CD4-positive, alpha-beta T cell treated with Interleukin-15 for 4 hours (primary cell): ENCODE measurements around the gene THBS2.
A peak's percentile ranks its signal among the peaks of the same experiment; 100 is the strongest.
"Not testable (repeated sequence)": the region's sequence is repeated elsewhere in the genome, so short reads cannot be mapped to it uniquely, and the experiment has no call there.

Experiments
- DNase-seq: peaks from one replicate; pipeline ENCODE4 v3.0.0-alpha.2; 2020; ENCODE audit warnings: low spot score

THBS2 gene

DNA sequence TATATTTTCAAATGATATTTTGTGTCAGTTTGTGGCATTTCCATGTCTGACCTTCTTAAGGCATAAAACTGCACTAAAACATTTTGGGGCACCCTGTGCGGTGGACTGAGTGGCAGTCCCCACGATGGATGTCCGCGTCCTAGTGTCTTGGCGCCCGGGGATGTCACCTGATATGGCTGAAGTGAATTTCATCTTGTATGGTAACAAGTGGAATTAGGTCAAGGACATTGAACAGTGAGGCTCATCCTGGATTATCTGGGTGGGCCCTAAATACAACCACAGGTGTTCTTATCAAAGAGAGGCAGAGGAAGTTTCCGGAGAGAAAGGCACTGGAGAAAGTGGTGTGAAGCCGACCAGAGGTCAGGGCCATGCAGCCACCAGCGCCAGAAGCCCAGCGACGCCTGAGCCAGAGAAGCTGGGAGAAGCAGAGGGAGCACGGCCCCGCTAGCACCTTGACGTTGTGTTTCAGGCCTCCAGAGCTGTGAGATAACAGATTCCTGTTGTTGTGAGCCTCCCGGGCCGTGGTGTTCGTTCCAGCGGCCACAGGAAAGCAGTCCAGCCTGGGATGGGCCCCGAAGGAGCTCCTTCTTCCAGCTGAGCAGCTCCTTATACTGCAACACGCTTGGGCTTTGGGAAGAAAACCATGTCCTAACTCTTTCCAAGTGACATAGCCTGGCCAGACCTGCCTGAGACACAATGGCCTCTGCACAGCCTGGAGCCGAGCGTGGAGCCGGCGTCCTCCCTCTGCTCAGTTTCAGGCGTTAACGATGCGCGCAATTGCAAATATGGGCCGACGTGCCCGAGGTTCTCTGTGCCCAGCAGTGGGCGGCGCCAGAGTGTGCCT is 22.5 kb downstream of the THBS2 start:
- no peak for DNase-seq

DNA sequence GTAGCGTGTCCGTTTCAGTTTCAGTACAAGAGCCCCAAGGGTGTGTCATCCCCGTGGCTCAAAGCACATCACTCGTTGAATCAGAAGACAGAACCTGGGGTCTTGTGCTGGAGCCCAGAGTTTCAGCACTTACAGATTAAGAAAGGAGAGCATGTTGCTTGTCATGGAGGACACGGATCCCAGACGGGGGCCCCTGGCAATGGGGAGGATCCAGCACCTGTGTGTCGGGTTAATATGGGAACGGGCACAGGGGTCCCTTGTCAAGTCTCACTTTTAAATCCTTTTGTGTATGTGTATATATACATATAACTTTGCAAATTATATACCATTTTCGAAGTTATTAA is 23.4 kb downstream of the THBS2 start:
- DNase-seq = no peak

DNA sequence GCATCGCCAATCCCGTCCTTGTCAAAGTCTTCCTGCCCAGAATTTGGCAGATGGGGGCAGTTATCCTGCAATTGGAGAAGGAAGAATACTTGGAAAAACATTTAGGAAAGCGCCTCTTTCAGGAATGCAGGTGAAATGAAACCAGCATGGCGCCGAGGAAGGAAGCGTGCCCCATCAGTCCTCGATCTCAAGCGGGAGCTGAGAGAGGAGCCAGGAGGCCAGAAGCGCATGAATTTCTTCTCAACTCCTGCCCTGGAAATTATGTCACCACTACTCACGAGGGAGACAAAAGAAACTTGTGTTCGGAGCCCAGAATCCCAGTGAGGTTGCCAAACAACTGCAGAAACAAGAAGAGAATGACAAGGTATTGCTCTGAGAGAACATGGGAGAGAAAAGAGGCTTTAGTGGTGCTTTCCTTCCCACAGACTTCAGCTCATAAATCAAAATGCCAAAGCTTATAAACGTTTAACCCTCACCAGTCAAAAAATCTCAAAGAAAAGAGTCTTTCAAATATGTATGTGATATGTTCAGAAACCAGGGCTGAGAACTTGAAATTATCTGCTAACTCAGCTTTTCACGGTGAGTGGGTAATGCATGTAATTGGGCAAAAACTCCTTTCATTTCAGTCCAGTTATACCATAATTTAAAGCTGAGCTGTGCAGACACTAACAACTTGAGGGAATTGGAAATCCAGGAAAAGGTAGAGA is 23.9 kb downstream of the THBS2 start:
- DNase-seq = no peak

DNA sequence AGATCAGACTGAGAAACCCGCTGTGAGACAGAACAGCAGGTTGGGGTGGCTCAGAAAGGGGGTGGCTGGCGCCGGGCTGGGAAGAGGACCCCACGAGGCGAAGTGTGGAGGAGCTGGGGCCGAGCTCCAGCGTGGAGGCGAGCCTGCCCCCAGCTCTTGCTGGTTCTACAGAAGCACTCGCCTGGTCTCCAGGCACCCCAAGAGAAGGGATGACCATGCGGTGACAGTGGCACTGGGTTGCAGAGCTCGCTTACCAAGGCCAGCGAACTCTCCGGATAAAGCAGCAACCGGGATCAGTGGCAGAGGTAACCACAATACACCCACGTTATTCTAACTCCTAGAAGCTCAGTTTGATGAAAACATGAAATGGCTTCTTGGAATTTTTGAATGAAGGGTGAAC is 26.5 kb downstream of the THBS2 start:
- DNase-seq = no peak

DNA sequence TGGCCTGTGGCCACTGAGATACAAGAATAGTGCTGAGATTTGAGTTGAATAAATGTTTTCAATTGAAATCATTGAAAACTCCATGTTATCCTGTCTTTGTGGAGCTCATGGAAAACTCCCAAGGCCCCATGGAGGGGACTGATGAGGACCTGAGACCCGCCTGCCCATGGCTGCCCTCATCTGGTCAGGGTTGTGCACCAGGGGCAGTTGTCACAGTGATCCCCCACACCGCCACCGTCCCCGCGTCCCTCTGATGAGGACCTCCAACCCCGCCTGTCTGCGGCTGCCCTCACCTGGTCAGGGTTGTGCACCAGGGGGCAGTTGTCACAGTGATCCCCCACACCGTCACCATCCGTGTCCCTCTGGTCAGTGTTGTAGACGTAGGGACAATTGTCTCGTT is 27.8 kb downstream of the THBS2 start:
- no peak for DNase-seq

DNA sequence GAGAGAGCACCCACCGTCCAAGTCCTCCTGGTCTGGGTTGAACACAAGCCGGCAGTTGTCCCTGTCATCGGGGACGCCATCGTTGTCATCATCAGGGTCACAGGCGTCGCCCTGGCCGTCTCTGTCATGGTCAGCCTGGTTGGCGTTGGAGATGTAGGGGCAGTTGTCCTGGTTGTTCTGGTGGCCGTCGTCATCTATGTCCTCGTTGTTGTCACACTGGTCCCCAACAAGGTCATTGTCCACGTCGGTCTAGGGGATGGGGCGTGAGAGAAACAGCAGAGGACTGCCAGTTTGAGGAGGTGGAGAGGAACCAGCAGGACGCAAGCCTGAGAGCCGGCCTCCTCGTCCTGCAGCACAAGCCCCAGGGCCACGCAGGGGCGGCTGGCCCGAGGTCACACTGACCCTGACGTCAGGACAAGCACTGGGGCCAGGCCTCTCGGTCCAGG is 28.5 kb downstream of the THBS2 start:
- no peak for DNase-seq

DNA sequence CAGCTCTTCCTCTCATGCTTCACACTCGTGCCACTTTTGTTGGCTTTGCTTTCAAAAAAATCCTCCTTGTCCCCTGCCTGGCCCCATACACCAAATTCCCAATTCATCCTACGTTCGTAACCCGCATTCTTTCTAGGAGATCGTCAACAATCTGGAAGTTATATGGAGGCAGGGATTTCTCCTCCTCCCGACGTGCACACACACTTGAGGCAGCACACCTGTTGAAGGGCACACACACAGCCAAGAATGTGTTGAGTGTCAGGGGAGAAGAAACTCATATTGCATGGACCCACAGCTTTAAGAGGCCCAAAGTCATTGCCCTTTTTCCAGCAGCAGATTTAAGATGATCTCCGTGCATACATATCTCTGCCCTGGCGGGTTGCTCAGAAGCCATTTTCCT is 28.9 kb downstream of the THBS2 start:
- DNase-seq = no peak

DNA sequence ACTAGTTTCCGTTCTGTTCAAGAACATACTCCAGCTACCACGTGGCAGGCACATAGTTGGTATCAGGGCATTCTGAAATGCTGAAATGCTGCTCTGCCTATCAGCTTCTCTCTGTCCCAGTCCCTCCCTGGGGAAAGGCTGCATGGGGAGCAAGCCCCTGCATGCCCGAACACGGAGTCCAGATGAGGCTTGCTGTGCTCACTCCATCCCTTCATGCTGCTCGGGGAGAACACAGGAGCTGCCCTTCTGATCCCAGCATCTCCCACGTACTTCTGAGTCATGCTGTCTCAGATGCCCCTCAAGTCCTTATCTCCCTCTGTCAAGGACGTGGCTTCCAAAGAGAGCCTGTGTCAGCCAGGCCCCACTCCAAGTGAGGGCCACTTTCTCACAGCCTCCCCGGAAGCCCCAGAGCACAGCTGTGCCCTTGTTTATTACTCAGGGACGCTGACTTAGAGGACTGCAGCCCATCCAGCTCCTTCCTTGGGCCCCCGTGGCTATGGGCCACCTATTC is 29.4 kb downstream of the THBS2 start:
- DNase-seq = no peak

DNA sequence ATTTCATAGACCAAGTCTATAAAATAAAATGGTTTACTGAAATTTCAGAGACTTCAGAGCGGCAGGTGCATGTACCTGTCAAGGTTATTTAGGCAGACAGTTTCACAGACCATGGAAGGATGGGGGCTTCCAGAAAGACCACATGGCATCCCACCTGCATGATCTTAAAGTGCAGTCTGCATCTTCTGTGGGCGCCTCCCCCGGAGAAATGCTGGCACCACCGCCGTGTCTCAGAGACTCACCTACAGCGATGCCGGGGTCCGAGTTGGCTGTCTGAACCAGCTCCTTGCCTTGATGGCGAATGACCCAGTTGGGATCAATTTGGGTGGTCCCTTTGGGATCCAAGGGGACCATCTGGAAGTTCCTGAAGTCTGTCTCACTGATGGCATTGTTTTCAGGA is 30.6 kb downstream of the THBS2 start:
- no peak for DNase-seq

DNA sequence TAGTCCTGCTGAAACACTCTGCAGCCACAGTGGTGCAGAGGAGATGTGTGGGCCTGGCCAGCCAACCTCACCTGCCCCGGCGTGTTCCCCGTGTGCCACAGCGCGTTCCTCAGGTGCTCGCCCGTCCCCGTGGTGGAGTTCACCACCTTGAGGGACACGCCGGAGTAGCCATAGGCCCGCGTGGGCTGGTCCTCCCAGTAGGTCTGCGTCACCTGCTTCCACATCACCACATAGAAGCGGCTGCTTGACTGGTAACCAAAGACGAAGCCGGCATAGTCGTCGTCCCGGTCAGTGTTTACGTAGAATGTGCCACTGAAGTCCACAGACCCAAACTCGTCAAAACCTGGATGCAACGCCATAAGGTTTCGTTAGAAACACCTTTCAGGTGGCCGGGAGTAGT is 31.5 kb downstream of the THBS2 start:
- DNase-seq = no peak

DNA sequence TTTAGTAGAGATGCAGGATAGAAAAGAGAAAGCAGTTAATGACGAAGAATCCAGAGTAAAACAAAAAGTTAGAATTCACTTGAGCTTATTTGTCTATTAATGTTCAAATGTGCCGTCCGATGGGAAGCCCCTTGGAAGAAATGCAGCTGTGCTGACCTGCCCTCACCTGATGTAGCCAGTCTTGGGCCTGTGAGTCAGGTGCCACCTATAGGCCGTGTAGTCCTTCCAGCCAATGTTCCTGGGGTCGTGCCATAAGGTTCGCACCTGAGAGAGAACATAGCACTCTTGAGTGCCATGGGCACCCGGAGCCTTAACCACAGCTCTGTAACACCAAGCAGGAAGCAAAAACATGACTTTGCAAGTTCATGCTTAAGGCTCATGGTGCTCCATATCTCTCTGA is 32.4 kb downstream of the THBS2 start:
- no peak for DNase-seq

DNA sequence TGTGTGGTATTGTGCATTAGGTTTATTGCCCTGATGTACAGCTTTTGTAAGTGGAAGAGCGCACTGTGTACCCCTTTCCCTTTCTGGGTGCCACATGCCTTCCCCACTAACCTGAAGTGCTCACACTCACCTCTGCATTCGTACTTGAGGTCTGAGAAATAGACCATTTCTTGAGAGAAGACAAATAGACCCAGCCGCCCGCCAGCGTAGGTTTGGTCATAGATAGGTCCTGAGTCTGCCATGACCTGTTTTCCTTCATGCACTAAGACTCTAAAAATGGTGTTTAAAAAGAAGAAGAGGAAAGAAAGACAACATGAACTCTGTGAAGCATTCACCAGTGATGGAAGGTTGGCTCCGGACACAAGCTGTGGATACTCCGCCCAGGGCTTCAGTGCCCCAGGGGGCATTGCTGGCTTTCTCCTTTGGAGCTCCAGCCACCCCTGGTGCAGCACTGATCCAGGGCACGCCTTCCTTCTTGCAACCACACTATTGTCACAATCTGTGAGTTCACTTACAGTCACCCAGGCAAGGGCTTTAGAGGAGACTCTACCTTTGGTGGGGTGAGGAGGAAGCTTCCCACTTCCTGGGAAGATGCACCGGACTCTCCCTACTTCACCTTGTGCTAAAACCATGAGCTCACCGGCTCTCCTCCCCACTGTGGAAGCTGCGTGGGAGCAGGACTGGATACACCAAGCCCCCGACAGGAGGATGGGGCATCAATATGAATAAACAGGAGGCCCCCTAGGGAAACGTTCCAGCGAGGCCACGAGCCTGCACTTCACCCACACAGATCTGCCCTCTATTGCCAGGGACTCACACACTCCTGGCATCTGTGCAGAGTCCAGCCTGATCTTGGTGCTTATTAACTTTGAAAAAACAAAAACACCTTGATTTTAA is 33.3 kb downstream of the THBS2 start:
- DNase-seq = no peak

DNA sequence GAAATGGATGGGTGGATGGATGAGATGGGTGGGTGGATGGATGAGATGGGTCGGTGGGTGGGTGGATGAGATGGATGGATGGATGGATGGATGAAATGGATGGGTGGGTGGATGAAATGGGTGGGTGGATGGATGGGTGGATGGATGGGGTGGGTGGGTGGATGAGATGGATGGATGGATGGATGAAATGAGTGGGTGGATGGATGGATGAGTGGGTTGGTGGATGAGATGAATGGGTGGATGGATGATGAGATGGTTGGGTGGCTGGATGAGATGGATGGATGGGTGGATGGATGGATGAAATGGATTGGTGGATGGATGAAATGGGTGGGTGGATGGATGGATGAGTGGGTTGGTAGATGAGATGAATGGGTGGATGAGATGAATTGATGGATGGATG is 35.7 kb downstream of the THBS2 start:
- no peak for DNase-seq

DNA sequence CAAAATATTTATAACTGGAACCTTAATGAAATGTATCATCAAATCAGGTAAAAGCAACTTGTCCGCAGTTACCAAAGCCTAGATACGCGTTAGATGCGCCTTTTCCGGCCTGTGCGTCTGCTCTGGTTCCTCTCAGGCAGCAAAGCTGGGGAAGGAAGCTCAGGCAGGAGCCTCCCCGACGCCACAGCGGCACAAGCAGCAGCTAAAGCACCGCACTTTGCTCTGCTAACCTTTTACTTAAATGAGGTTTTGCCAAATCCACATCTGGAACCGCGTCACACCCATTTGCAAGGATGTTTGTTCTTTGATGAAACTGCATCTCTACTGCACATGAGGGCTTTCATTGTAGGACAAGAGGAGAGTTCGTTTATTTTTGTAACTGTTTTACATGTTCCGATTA is 36.8 kb downstream of the THBS2 start:
- no peak for DNase-seq

DNA sequence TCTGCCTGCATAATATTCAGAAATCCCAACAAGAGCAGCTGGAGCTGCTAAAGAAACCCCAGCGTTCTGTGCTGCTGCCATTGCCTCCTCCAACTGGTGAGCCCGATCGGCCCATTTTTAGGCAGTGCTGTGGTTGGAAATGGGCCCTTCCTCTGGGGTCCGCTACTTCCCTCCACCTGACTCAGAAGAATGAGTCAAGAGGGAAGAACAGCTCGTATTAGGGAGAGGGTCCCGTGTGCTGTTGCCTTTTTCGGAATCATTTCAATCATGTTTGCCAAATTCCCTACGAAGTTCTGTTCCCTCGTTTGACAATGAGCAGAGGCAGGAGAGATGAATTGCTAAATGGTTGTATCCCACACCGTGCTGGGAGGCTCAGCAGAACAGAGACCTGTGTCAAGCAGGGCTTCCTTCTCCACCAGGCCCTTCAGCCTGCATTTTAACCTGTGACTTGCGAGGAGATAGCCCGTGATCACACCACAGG is 38.4 kb downstream of the THBS2 start:
- DNase-seq = no peak

DNA sequence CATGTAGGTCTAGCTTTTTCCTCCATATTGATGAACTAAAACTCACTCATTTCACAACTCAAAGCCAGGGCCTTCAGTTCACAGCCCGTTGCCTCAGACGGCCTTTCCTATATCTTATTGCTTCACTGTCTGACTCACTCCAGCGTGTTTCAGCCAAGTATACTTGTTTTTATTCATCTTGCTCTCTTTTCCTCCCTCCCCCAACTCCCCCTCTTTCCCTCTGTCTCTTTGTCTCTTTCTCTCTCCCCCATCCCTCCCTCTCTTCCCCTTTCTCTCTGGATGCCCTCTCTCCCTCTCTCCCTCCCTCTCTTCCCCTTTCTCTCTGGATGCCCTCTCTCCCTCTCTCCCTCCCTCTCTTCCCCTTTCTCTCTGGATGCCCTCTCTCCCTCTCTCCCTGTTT is 38.9 kb downstream of the THBS2 start:
- not testable (repeated sequence) for DNase-seq

DNA sequence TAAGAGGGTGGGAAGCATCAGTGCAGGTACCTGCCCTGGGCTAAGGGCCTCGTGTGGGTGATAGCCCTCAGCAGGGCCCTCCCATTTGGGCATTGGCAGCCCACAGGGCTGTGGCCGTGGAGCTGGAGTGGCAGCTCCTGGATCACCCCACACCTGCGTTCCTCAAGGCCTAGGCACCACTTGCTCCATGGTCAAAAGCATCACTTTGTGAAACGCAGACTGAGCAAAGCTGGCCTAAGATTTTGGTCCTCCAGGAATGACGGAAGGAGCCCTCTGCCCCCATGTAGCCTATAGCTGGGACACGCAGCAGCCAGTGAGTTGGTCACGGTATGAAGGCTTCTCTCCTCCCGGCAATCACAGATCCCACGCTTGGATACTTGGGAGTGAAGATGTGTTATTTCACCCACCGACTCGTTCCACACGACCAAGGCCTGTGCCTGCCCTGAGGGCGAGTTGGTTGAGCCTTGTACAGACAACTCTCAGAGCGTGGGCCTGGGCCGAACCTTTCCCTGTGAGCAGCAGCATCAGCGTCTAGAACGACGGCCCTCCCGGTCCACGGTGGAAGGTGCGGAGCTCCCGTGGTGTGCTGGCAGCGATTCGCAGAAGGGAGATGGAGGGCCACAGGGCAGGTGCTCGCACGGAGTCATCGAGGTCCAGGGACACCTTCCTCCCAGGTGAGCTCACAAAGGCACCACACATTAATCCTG is 39.7 kb downstream of the THBS2 start:
- DNase-seq = no peak

DNA sequence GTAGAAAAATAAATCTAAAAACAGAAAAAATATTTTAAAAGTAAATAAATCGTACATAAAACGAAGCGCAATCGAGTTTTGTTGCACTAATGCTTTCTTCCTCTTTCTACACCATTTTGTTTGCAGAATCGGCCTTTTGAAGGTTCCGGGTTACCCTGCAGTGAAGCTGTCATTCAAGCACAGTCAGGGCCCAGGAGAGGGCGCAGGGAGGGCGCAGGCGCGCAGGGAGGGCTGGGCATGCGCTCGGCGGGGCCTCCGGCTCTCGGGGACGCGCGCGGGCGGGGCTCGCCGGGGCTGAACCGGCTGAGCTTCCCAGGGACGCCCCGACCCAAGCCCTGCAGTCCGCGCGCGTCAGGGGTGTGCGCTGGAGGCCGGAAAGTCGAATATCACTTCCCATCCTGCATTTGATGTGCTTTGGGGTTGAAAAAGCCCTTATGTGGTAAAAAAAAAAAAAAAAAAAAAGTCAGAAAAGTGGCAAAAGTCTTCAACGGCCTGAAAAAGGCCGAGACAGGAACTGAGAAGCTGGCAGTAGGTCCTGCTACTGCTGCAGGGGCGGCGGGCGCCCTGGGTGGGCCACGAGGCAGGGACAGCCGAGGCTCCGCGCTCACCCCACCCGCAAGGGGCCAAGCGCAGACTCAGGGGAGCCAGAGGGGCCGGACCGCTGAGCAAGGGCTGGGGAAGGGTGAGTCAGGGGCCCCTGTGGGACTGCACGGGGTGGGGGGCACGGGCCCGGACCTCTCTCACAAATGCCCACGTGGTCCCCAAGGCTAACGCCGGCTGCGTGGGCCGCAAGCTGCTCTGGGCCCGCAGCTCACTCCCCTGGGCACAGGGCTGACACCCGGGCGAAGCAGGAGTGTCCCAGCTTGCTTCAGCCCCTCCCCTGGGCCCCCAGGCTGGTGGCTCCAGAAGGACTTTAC is 40.5 kb downstream of the THBS2 start:
- peak; percentile 90 for DNase-seq

DNA sequence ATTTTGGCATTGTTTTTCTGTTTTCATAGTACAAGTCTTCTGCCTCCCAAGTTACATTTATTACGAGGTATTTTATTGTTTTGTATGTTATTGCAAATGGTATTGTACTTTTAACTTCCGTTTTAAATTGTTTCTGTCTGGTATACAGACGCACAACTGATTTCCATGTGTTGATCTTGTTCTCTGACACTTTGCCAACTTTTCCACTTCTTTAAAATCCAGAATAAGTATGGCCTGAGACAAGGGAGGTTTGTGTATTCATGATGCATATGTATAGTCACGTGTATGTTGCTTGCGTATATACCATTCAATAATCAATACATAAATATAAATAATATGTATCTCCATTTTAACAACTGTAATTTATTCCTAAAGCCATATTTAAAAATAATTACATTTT is 41.2 kb downstream of the THBS2 start:
- DNase-seq = no peak

DNA sequence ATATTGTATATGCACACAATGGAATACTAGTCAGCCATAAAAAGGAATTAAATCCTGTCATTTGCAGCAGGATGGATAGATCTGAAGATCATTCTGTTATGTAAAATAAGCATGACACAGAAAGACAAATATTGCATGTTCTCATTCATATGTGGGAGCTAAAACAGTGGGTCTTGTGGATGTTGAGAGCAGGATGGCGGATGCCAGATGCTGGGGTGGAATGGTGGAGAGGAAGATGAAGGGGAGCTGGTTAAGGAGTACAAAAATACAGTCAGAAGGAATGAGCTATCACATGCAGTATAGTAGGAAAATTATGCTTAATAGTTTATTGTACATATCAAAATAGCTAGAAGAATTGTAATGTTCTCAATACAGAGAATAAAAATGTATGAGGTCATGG is 41.8 kb downstream of the THBS2 start:
- DNase-seq = no peak

DNA sequence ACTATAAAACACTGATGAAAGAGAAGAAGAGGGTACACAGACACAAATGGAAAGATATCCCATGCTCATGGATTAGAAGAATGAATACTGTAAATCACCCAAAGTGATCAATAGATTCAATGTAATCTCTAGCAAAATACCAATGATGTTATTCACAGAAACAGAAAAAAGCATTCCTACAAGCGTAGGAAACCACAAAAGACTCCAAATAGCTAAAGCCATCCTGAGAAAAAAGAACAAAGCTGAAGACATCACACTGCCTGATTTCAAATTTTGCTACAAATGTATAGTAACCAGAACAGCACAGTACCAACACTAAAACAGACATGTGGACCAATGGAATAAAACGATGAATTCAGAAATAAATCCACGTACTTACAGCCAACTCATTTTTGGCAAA is 43.0 kb downstream of the THBS2 start:
- no peak for DNase-seq
